Adrenal gland (tissue), 5 donors: ENCODE measurements around the gene SMCHD1.

Experiments
- CTCF ChIP-seq, 6 experiments: fragments of 450-650 bp in 4 of 6; fragments of 200-600 bp in 2 of 6; sonication (generic) in 1 of 6; IDR thresholded peaks; 1 replicate in 5 of 6; 2 replicates in 1 of 6; pipeline versions ENCODE4 v1.5.1 to v1.8.0; 2016 to 2021; ENCODE audit warnings: antibody characterized with exemption in 6 of 6, mild to moderate bottlenecking in 2 of 6, moderate library complexity in 1 of 6
- POLR2A ChIP-seq, 2 donors: fragments of 450-650 bp; IDR thresholded peaks; one replicate each; pipeline ENCODE4 v1.6.1; 2017; ENCODE audit warnings: antibody characterized with exemption in 2 of 2, mild to moderate bottlenecking in 2 of 2, moderate library complexity in 1 of 2
- donor health status: DM: no; HTN: no; CAD: no.

DNA sequence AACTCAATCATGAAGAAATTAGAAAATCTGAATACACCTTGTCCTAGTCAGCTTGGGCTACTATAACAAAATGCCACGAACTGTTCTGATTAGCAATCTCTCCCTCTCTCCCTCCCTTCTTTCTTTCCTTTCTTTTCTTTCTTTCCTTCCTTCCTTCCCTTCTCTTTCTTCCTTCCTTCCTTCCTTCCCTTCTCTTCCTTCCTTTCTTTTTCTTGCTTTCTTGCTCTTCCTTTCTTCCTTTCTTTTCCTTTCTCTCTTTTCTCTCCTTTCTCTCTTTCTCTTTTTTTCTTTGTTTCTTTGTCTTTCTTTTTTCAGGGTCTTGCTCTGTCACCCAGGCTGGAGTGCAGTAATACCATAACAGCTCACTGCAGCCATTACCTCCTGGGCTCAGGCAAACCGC lies 167.7 kb downstream of the SMCHD1 start:
- TF ChIP-seq CTCF (IDR thresholded peaks at IDR 0.05) (no peak), POLR2A (IDR thresholded peaks at IDR 0.05) (no peak)
